ENCODE measurements around the gene RMI1.

DNA sequence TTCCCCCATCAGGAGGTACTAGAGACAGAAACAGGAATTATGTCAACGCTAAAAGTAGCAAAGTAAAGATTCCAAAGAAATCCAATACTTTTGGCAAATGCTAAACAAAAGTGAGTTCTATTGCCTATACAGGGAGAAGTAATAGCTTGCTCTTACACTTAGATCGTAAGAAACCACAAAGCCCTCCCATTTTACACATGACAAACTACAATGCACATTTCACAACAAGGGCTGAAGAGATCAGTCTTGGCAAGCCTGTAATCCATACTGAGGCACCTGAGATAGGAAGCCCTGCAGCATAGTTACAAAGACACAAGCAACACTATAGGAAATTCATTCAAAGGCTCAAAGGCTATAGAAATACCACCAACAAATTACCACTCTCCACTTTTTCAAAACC, 8.3 kb upstream of the RMI1 start:
- TF ChIP-seq, protein P1, sequence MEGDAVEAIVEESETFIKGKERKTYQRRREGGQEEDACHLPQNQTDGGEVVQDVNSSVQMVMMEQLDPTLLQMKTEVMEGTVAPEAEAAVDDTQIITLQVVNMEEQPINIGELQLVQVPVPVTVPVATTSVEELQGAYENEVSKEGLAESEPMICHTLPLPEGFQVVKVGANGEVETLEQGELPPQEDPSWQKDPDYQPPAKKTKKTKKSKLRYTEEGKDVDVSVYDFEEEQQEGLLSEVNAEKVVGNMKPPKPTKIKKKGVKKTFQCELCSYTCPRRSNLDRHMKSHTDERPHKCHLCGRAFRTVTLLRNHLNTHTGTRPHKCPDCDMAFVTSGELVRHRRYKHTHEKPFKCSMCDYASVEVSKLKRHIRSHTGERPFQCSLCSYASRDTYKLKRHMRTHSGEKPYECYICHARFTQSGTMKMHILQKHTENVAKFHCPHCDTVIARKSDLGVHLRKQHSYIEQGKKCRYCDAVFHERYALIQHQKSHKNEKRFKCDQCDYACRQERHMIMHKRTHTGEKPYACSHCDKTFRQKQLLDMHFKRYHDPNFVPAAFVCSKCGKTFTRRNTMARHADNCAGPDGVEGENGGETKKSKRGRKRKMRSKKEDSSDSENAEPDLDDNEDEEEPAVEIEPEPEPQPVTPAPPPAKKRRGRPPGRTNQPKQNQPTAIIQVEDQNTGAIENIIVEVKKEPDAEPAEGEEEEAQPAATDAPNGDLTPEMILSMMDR (IDR thresholded peaks at IDR 0.05; ENCODE audit: low read depth, low read length) = no peak
- TF ChIP-seq POLR2A (IDR thresholded peaks at IDR 0.05; ENCODE audit: extremely low read depth, insufficient read length) (no peak), MYC (IDR thresholded peaks at IDR 0.05; ENCODE audit: low read depth, low read length) (no peak)
- TF ChIP-seq, protein P2, sequence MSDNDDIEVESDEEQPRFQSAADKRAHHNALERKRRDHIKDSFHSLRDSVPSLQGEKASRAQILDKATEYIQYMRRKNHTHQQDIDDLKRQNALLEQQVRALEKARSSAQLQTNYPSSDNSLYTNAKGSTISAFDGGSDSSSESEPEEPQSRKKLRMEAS (IDR thresholded peaks at IDR 0.05; ENCODE audit: low read depth, low read length) = no peak

Data from NB4 (cell line).